Rectal smooth muscle tissue (tissue), 1 donor: Measurements from ENCODE around the gene SLC7A10.

ENCODE experiments used
- H3K27ac ChIP-seq: one replicate; pipeline ENCODE4 v1.7.0; 2013; ENCODE audit warnings: low read depth, low read length, inconsistent platforms
- H3K27me3 ChIP-seq: one replicate; pipeline ENCODE4 v1.7.0; 2013; ENCODE audit warnings: low read length; ENCODE audit not compliant: control insufficient read depth, insufficient read depth
- H3K36me3 ChIP-seq: one replicate; pipeline ENCODE4 v1.7.0; 2013; ENCODE audit warnings: low read length; ENCODE audit not compliant: control insufficient read depth, insufficient read depth
- H3K4me1 ChIP-seq: one replicate; pipeline ENCODE4 v1.7.0; 2013; ENCODE audit warnings: low read length; ENCODE audit not compliant: control insufficient read depth, insufficient read depth
- H3K4me3 ChIP-seq: one replicate; pipeline ENCODE4 v1.7.0; 2013; ENCODE audit warnings: low read length
- H3K9ac ChIP-seq: one replicate; pipeline ENCODE4 v1.7.0; 2013; ENCODE audit warnings: low read length

SLC7A10 gene

GRCh38 chr19:33250500-33250899 is 24.9 kb upstream of the SLC7A10 start:
- Histone ChIP-seq H3K36me3 (no peaks in the 10 kb centered on the region), H3K9ac (no peak overlapping the region), H3K27ac (no peak overlapping the region), H3K27me3 (no peaks in the 10 kb centered on the region), H3K4me1 (no peaks in the 10 kb centered on the region), H3K4me3 (no peak overlapping the region)

- H3K27ac ChIP-seq = no peak overlapping the region
These were observed 24.2 kb upstream of the SLC7A10 start for GRCh38 chr19:33249740-33250366.

GRCh38 chr19:33248954-33249613 is 23.4 kb upstream of the SLC7A10 start:
- H3K36me3 ChIP-seq = no peaks in the 10 kb centered on the region
- H3K4me1 ChIP-seq = no peaks in the 10 kb centered on the region
- H3K4me3 ChIP-seq = no peak overlapping the region
- H3K27me3 ChIP-seq = no peaks in the 10 kb centered on the region
- no peak overlapping the region for H3K27ac ChIP-seq
- no peak overlapping the region for H3K9ac ChIP-seq

More at GRCh38 chr19:33249740-33250366, 24.2 kb upstream of the SLC7A10 start:
- Histone ChIP-seq H3K9ac (no peak overlapping the region), H3K27me3 (no peaks in the 10 kb centered on the region), H3K4me3 (no peak overlapping the region), H3K4me1 (no peaks in the 10 kb centered on the region), H3K36me3 (no peaks in the 10 kb centered on the region)

- Histone ChIP-seq H3K4me1 (no peaks in the 10 kb centered on the region), H3K4me3 (no peak overlapping the region), H3K9ac (no peak overlapping the region), H3K27ac (no peak overlapping the region), H3K27me3 (no peaks in the 10 kb centered on the region), H3K36me3 (no peaks in the 10 kb centered on the region)
These were observed 22.9 kb upstream of the SLC7A10 start for GRCh38 chr19:33248553-33248953.

- H3K27me3 ChIP-seq = no peaks in the 10 kb centered on the region
- no peaks in the 10 kb centered on the region for H3K36me3 ChIP-seq
- H3K4me1 ChIP-seq = no peaks in the 10 kb centered on the region
- H3K27ac ChIP-seq = no peak overlapping the region
- H3K9ac ChIP-seq = no peak overlapping the region
- no peak overlapping the region for H3K4me3 ChIP-seq
These were observed 22.5 kb upstream of the SLC7A10 start for GRCh38 chr19:33248104-33248503.

GRCh38 chr19:33247441-33247819 is 21.8 kb upstream of the SLC7A10 start:
- Histone ChIP-seq H3K4me3 (no peak overlapping the region), H3K36me3 (no peaks in the 10 kb centered on the region), H3K27me3 (peaks cover 2% of the 10 kb centered on the region), H3K27ac (no peak overlapping the region), H3K4me1 (no peaks in the 10 kb centered on the region), H3K9ac (no peak overlapping the region)

- no peaks in the 10 kb centered on the region for H3K4me1 ChIP-seq
- H3K9ac ChIP-seq = no peak overlapping the region
- H3K36me3 ChIP-seq = no peaks in the 10 kb centered on the region
- H3K27me3 ChIP-seq = peaks cover 2% of the 10 kb centered on the region
- H3K4me3 ChIP-seq = no peak overlapping the region
- no peak overlapping the region for H3K27ac ChIP-seq
These were observed 21.2 kb upstream of the SLC7A10 start for GRCh38 chr19:33246709-33247440.

- no peak overlapping the region for H3K9ac ChIP-seq
- H3K27ac ChIP-seq = no peak overlapping the region
- no peaks in the 10 kb centered on the region for H3K36me3 ChIP-seq
- H3K4me3 ChIP-seq = no peak overlapping the region
- no peaks in the 10 kb centered on the region for H3K4me1 ChIP-seq
- H3K27me3 ChIP-seq = peaks cover 2% of the 10 kb centered on the region
These were observed 20.5 kb upstream of the SLC7A10 start for GRCh38 chr19:33245948-33246708.

- H3K4me3 ChIP-seq = no peak overlapping the region
- H3K27ac ChIP-seq = no peak overlapping the region
- H3K4me1 ChIP-seq = no peaks in the 10 kb centered on the region
- no peaks in the 10 kb centered on the region for H3K36me3 ChIP-seq
- H3K9ac ChIP-seq = no peak overlapping the region
- peaks cover 2% of the 10 kb centered on the region for H3K27me3 ChIP-seq
These were observed 17.3 kb upstream of the SLC7A10 start for GRCh38 chr19:33242911-33243310.

- Histone ChIP-seq H3K9ac (no peak overlapping the region), H3K4me1 (no peaks in the 10 kb centered on the region), H3K27me3 (peaks cover 2% of the 10 kb centered on the region), H3K27ac (no peak overlapping the region), H3K4me3 (no peak overlapping the region), H3K36me3 (no peaks in the 10 kb centered on the region)
These were observed 16.5 kb upstream of the SLC7A10 start for GRCh38 chr19:33242131-33242530.

GRCh38 chr19:33241530-33242101 is 16.0 kb upstream of the SLC7A10 start:
- Histone ChIP-seq H3K4me3 (no peak overlapping the region), H3K4me1 (no peaks in the 10 kb centered on the region), H3K27ac (no peak overlapping the region), H3K36me3 (no peaks in the 10 kb centered on the region), H3K9ac (no peak overlapping the region), H3K27me3 (peaks cover 2% of the 10 kb centered on the region)

GRCh38 chr19:33241091-33241529 is 15.5 kb upstream of the SLC7A10 start:
- no peaks in the 10 kb centered on the region for H3K4me1 ChIP-seq
- peaks cover 2% of the 10 kb centered on the region for H3K27me3 ChIP-seq
- no peak overlapping the region for H3K27ac ChIP-seq
- no peak overlapping the region for H3K9ac ChIP-seq
- H3K4me3 ChIP-seq = no peak overlapping the region
- H3K36me3 ChIP-seq = no peaks in the 10 kb centered on the region
